ENCODE results near the gene SLC6A6.

SLC6A6 gene

GRCh38 chr3:14426305-14426620 lies 23.9 kb downstream of the SLC6A6 start:
- Histone ChIP-seq H3K79me2 (no peaks in the 10 kb centered on the region), H3K27me3 (ENCODE audit: control insufficient read depth, insufficient read depth, low read length) (no peaks in the 10 kb centered on the region), H3K9me3 (ENCODE audit: control insufficient read depth, low read length) (no peaks in the 10 kb centered on the region), H3K9ac (no peak overlapping the region), H3K4me2 (ENCODE audit: low read length) (no peak overlapping the region), H2AFZ (no peak overlapping the region), H3K36me3 (ENCODE audit: control insufficient read depth, insufficient read depth, low read length) (no peaks in the 10 kb centered on the region), H3K4me1 (no peaks in the 10 kb centered on the region), H3K27ac (no peak overlapping the region), H3K4me3 (ENCODE audit: low read depth, low read length) (no peak overlapping the region)
- TF ChIP-seq CTCF (IDR thresholded peaks at IDR 0.05), result no peak

GRCh38 chr3:14428087-14429033 lies 26.0 kb downstream of the SLC6A6 start:
- Histone ChIP-seq H3K27ac (no peak overlapping the region), H3K36me3 (ENCODE audit: control insufficient read depth, insufficient read depth, low read length) (no peaks in the 10 kb centered on the region), H3K4me3 (ENCODE audit: low read depth, low read length) (no peak overlapping the region), H3K4me2 (ENCODE audit: low read length) (no peak overlapping the region), H3K27me3 (ENCODE audit: control insufficient read depth, insufficient read depth, low read length) (no peaks in the 10 kb centered on the region), H3K9ac (no peak overlapping the region), H3K9me3 (ENCODE audit: control insufficient read depth, low read length) (no peaks in the 10 kb centered on the region), H2AFZ (no peak overlapping the region), H3K4me1 (peaks cover 12% of the 10 kb centered on the region), H3K79me2 (no peaks in the 10 kb centered on the region)
- TF ChIP-seq CTCF (IDR thresholded peaks at IDR 0.05), result no peak

- no peaks in the 10 kb centered on the region for H3K9me3 ChIP-seq (ENCODE audit: control insufficient read depth, low read length)
- no peak overlapping the region for H3K9ac ChIP-seq
- no peak overlapping the region for H3K4me2 ChIP-seq (ENCODE audit: low read length)
- no peaks in the 10 kb centered on the region for H3K27me3 ChIP-seq (ENCODE audit: control insufficient read depth, insufficient read depth, low read length)
- no peak overlapping the region for H3K27ac ChIP-seq
- no peaks in the 10 kb centered on the region for H3K36me3 ChIP-seq (ENCODE audit: control insufficient read depth, insufficient read depth, low read length)
- H3K4me1 ChIP-seq, result peaks cover 12% of the 10 kb centered on the region
- no peak for TF ChIP-seq CTCF (IDR thresholded peaks at IDR 0.05)
- no peaks in the 10 kb centered on the region for H3K79me2 ChIP-seq
- no peak overlapping the region for H3K4me3 ChIP-seq (ENCODE audit: low read depth, low read length)
- H2AFZ ChIP-seq, result no peak overlapping the region
Observed at GRCh38 chr3:14429237-14429636, 26.8 kb downstream of the SLC6A6 start.

GRCh38 chr3:14429640-14430039 lies 27.2 kb downstream of the SLC6A6 start:
- H2AFZ ChIP-seq, result no peak overlapping the region
- no peaks in the 10 kb centered on the region for H3K36me3 ChIP-seq (ENCODE audit: control insufficient read depth, insufficient read depth, low read length)
- H3K9me3 ChIP-seq (ENCODE audit: control insufficient read depth, low read length), result no peaks in the 10 kb centered on the region
- H3K4me1 ChIP-seq, result peaks cover 12% of the 10 kb centered on the region
- H3K4me2 ChIP-seq (ENCODE audit: low read length), result no peak overlapping the region
- H3K9ac ChIP-seq, result no peak overlapping the region
- no peak overlapping the region for H3K27ac ChIP-seq
- H3K79me2 ChIP-seq, result no peaks in the 10 kb centered on the region
- H3K27me3 ChIP-seq (ENCODE audit: control insufficient read depth, insufficient read depth, low read length), result no peaks in the 10 kb centered on the region
- no peak overlapping the region for H3K4me3 ChIP-seq (ENCODE audit: low read depth, low read length)
- TF ChIP-seq CTCF (IDR thresholded peaks at IDR 0.05), result no peak

GRCh38 chr3:14430053-14430452 lies 27.6 kb downstream of the SLC6A6 start:
- Histone ChIP-seq H3K27me3 (ENCODE audit: control insufficient read depth, insufficient read depth, low read length) (no peaks in the 10 kb centered on the region), H3K9me3 (ENCODE audit: control insufficient read depth, low read length) (no peaks in the 10 kb centered on the region), H3K9ac (no peak overlapping the region), H3K36me3 (ENCODE audit: control insufficient read depth, insufficient read depth, low read length) (no peaks in the 10 kb centered on the region), H3K4me1 (peaks cover 12% of the 10 kb centered on the region), H3K79me2 (no peaks in the 10 kb centered on the region), H3K4me3 (ENCODE audit: low read depth, low read length) (no peak overlapping the region), H3K27ac (no peak overlapping the region), H2AFZ (no peak overlapping the region), H3K4me2 (ENCODE audit: low read length) (no peak overlapping the region)
- TF ChIP-seq CTCF (IDR thresholded peaks at IDR 0.05), result no peak
